ENCODE results near the gene RNPEP.
A peak's percentile ranks its signal among the peaks of the same experiment; 100 is the strongest.
"Not testable (repeated sequence)": the region's sequence is repeated elsewhere in the genome, so short reads cannot be mapped to it uniquely, and the experiment has no call there.

Gene RNPEP

GRCh38 chr1:201982623-201983379, at the start of gene RNPEP:
Gene RNPEP, plus strand, starts transcription at chr1:201982648. Its CDS starts 19 bp downstream, at chr1:201982667.
- DNase-seq (ENCODE audit: low read depth in 2 of 2), result peak; percentile 30 to 36

DNA sequence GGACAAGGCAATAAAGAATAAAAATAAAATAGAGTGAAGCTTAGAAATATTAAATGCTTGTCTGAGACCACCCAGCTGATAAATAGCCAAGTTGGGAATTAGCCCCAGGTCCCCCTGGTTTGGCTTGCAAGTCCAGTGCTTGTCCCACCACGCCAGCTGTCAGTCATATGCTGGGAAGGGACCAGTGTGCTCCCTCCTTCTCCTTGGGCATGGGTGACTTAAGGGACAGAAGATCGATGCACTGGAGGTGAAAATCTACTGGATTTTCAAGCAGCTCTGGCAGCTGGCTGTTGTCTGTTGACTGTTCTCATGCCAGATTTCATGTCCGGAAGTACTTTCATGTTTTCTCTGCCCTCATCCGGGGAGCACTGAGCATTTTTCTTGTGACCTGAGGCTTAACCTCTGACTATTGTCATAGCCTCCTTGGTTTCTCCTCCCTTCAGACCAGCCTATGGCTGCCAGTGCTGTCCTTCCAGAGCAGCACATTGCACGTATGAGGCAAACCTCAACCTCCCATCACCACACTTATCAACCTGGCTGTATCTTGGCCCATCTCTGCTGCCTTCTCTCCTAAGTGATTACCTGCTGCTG, 48.5 kb upstream of the RNPEP start:
- no peak for DNase-seq (ENCODE audit: low read depth in 2 of 2)

- no peak for DNase-seq (ENCODE audit: low read depth in 2 of 2)
These were observed 44.7 kb upstream of the RNPEP start for GRCh38 chr1:201937624-201938213.

DNA sequence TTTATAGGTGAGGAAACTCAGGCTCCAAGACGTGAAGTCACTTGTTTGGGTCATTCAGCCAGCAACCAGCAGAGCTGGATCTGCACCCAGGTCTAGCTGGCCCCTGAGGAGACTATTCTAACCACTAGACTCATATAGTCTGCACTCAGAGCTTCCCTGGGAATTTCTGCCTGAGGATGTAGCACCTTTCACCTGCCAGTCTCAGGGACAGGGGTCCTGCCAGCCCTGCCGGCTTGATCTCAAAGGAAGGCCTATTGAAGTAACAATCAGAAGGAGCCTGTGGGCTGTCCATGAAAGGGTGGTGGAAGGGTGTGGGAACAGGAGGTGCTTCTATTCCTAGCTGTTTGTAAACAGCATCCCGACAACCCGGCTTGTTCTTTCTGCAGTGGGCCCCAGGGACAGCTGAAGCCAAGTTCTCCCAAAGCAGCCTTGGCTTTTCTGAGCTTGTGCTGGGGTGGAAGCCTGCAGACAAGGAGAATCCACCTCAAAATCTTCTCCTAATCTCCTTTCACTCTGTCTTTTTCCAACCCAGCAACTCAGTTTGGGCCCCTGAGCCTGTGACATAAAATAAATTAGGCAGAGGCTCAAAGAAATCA, 43.9 kb upstream of the RNPEP start:
- DNase-seq (ENCODE audit: low read depth in 2 of 2), result no peak

DNA sequence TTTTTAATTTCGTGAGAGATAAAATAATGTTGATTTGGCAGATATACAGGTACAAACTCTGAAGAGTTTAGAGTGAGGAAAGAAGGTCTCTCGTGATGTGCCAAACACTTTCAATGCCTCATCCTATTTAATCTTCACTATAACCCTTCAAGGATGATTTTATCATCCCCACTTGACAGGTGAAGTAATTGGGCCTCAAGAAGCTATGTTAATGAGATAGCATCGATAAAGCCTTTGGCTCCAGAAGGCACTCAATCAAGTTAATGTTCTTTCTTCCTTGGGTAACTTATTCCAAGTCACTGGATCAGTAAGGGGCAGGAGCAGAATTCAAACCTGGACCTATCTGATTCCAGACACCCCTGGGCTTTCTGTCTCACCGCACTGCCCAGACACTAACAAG, 43.3 kb upstream of the RNPEP start:
- no peak for DNase-seq (ENCODE audit: low read depth in 2 of 2)

GRCh38 chr1:201939574-201939973, 42.9 kb upstream of the RNPEP start:
- no peak for DNase-seq (ENCODE audit: low read depth in 2 of 2)

DNA sequence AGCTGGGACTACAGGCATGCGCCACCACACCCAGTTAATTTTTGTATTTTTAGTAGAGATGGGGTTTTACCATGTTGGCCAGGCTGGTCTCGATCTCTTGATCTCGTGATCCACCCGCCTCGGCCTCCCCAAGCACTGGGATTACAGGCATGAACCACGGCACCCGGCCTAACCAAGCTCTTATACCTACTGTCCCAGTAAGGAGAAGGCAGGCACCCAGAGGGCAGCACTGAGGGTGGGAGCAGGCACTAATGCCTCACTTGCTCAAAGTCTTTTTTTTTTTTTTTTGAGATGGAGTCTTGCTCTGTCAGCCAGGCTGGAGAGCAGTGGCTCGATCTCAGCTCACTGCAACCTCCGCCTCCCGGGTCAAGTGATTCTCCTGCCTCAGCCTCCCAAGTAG, 42.1 kb upstream of the RNPEP start:
- DNase-seq (ENCODE audit: low read depth in 2 of 2), result not testable (repeated sequence)

DNA sequence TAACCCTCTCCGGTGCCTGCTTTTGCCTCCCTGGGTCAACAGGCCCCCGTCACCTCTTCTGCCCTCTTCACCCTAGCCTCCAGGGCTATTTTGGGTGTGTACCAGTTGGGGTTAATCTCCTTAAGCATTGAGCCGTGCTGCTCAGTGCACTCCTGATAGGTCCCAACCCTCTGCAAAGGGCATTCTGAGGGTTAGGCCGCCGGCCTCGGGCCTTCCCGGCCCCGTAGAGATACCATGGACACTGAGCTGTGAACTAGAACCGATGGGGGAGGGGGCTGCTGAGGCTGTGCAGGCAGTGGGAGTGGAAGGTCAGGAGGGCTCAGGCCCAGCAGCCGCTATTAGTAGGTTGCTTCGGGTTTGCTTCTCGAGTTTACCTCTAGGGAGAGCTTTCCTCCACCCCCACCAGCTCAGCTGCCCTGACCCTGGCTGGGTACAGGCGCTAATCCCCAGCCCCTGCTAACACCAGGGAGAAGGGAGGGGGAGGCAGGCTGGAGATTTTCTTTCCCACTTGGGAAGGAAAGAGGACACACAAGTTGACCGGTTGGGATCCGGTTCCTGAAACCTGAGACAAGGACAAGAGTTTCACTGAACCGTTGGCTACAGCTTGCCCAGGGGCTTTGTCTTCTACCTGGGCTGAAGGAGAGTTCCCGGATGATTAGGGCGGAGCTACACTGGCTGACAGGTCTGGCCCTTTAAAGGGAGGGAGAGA, 40.9 kb upstream of the RNPEP start:
- no peak for DNase-seq (ENCODE audit: low read depth in 2 of 2)

- DNase-seq (ENCODE audit: low read depth in 2 of 2), result no peak
These were observed 40.3 kb upstream of the RNPEP start for GRCh38 chr1:201942129-201942495.

- no peak for DNase-seq (ENCODE audit: low read depth in 2 of 2)
These were observed 38.4 kb upstream of the RNPEP start for GRCh38 chr1:201944002-201944401.

GRCh38 chr1:201944639-201945038, 37.8 kb upstream of the RNPEP start:
- no peak for DNase-seq (ENCODE audit: low read depth in 2 of 2)

DNA sequence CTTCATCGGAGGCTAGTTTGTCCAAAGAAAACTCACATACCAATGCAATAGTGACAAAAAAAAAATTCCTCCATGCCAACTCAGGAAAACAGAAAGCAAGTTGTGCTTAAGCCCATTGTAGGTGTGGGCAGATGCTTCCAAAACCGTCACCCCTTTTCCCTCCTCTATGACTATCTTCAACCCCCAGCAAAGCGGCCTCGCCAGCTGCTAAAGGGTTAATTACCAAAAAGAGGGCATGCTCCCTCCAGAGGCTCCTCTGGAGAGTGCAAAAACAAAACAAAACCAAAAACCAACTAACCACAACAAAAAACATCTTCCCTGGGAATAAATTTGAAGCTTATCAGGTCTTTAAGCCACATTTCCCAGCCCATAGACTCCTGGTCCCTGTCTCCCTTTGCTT, 37.3 kb upstream of the RNPEP start:
- DNase-seq (ENCODE audit: low read depth in 2 of 2), result no peak

- no peak for DNase-seq (ENCODE audit: low read depth in 2 of 2)
These were observed 36.6 kb upstream of the RNPEP start for GRCh38 chr1:201945863-201946223.

GRCh38 chr1:201946224-201946908, 36.1 kb upstream of the RNPEP start, which contains the start of gene LMOD1:
Gene LMOD1, minus strand, starts transcription at chr1:201946548. Its CDS starts 208 bp downstream, at chr1:201946340.
- DNase-seq (ENCODE audit: low read depth in 2 of 2), result no peak

- no peak for DNase-seq (ENCODE audit: low read depth in 2 of 2)
These were observed 34.8 kb upstream of the RNPEP start for GRCh38 chr1:201947697-201948008.

DNA sequence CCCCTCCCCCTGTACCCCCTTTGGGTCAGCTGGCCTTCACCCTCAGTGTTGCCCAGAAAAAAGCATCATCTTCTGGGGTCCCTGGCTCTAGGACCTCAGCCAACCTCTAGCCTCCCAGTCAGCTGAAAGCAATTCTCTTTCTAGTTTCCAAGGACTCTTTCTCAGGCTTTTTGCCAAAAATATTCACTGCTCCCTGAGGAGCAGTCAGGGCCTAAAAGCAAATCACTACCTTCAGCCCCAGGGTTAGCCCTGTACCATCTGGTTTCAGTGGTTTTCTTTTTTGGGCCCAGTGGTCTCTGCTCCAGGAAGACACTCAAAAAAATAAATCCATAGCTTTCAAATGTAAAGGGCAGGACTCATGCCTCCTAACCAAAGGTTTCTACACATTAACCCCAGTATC, 33.0 kb upstream of the RNPEP start:
- no peak for DNase-seq (ENCODE audit: low read depth in 2 of 2)

- no peak for DNase-seq (ENCODE audit: low read depth in 2 of 2)
These were observed 28.0 kb upstream of the RNPEP start for GRCh38 chr1:201954263-201955008.

DNA sequence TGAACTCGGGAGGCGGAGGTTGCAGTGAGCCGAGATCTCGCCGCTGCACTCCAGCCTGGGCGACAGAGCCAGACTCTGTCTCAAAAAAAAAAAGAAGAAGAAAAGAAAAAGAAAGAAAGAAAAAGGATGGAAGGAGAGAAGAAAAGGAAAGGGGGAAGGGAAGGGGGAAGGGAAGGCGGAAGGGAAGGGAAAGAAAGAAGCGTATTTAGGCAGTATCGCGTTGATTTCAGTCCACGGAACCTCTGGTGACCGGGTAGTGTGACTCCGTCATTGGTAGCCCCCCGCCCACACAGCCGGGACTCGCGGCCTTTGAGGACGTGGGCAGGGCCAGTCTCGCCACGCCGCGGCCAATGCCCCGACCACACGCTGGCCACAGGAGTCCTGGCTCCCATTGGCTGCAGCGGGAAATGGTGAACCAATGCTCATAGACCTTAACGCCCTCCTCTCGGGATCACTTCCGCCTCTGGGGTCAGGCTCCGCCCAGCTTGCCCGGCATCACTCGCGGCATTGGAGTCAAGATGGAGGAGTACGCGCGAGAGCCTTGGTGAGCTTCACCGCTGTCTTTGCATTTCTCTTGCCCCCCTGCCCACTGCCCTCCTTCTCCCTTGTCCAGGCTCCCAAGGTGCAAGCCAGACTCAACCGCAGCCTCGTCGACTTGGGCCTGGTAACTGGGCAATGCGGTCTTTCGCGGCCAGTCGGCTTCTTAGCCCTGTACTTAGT, 27.3 kb upstream of the RNPEP start, which contains the start of gene TIMM17A:
TIMM17A (plus strand) TSS at position 495 of the 720 bp plus-strand sequence; CDS start at position 519, 24 bp downstream.
- DNase-seq (ENCODE audit: low read depth in 2 of 2), result peak; percentile 89 to 93

DNA sequence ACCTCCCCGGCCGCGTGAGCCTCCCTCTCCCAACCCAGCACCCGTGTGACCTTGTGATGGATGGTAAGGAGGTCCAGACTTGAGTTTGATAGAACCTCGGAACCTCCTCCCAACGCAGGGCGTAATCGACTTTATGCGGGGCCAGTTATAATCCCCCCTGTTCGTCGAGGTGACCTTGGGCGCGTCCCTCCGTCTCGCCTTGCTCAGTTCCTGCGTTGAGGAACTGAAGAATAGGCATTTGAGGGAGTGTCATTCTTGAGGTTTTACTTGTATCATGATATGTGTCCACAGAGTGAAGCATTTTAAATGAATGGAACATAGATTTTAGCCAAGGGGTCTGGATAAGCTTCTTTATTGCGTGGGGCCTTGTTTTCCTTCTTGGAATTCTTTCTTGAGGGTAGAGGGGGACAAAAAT, 26.7 kb upstream of the RNPEP start:
- no peak for DNase-seq (ENCODE audit: low read depth in 2 of 2)

DNA sequence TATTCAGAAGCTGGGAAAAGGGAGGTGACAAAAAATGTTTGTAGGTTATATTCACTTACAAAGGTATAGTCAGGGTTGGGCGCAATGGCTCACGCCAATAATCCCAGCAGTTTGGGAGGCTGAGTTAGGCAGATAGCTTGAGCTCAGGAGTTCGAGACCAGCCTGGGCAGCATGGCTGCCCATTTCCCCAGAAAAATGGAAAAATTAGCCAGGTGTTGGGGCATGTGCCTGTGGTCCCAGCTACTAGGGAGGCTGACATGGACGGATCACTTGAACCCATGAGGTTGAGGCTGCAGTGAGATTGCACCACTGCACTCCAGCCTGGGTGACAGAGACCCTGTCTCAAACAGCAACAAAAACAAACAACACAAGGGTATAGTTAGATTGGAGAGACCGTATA, 24.1 kb upstream of the RNPEP start:
- DNase-seq (ENCODE audit: low read depth in 2 of 2), result no peak

Measured in stimulated activated CD4-positive, alpha-beta T cell treated with anti-CD3 and anti-CD28 coated beads, Interleukin-15, amount 100 ng/mL, for 48 hours (primary cell).